Heart left ventricle (tissue), 13 donors: ENCODE measurements around the gene FOXL2NB.

Experiments used
- CTCF ChIP-seq, 12 donors: fragments of 200-600 bp; sonication (generic) in 4 of 12; IDR thresholded peaks; one replicate each; pipeline versions ENCODE4 v1.5.0 to v1.8.0; 2018 to 2022; ENCODE audit warnings: antibody characterized with exemption in 12 of 12, mild to moderate bottlenecking in 5 of 12
- POLR2A ChIP-seq, 2 donors: fragments of 450-650 bp; IDR thresholded peaks; one replicate each; pipeline ENCODE4 v1.6.1; 2017; ENCODE audit warnings: antibody characterized with exemption in 2 of 2, mild to moderate bottlenecking in 2 of 2, moderate library complexity in 2 of 2
- donor health status: ischemic (EF 13 %, LVEDD 7.1; RV severe dilation, severe dysfunction).
- donor health status: DM: no; HTN: yes; CAD: no.
- donor health status: DM: no; HTN: no; CAD: no.
- donor health status: ischemic (EF 25% LVEDD 6.9; RV normal size, moderate dysfunction).
- donor health status: ischemic (EF 25% LVEDD 5.7; RV mildly dilated, moderate dysfunction).
- donor health status: ischemic (EF 35%, LVEDD 5.7; RV mildly dilated, moderate dysfunction).
- donor health status: nonischemic (EF 11% LVEDD 7.7; RV severe dilation, severe dysfunction).
- donor health status: DM: yes; HTN: yes; CAD: no.
- donor health status: PGD.
- donor health status: ischemic (EF 29% LVEDD 5.4; RV normal size, mild dysfunction).
- donor health status: nonischemic (EF 23%, LVEDD 6.1; RV moderate dilation, normal function).

DNA sequence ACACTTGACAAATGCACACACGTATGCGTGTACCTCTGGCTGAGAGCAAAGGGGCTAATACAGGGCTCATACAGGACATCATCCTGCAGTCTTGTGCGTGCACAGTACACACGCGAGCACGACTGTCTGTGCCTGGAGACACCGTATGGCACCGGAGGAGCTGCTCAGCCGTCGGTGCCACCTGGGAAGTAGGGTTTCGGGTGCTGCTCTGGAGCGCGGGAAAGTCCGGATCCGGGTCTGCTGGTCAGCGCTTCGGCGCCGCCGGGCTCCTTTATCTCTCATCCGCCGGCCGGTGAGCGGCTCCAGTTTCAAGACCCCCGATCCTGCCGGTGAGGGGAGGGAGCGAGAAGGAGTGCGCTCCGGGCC lies 9.3 kb upstream of the FOXL2NB start:
- TF ChIP-seq CTCF (IDR thresholded peaks at IDR 0.05), result no peak
- TF ChIP-seq POLR2A (IDR thresholded peaks at IDR 0.05), result no peak
